Measurements from ENCODE around the gene NFIA.

The NFIA gene

GRCh38 chr1:61169634-61170033 is 87.3 kb downstream of the NFIA start:
- Histone ChIP-seq H3K79me2 (ENCODE audit: control insufficient read depth, insufficient read depth, low read length, poor library complexity) (no peaks in the 10 kb centered on the region), H2AK5ac (ENCODE audit: low read length) (no peak overlapping the region), H3K4me2 (ENCODE audit: low read length) (no peak overlapping the region), H3K14ac (ENCODE audit: low read length) (no peak overlapping the region), H3K36me3 (ENCODE audit: control insufficient read depth in 1 of 2, insufficient read depth in 2 of 2, low read length in 2 of 2) (no peaks in the 10 kb centered on the region), H4K8ac (ENCODE audit: low read depth, low read length) (no peak overlapping the region), H2BK5ac (ENCODE audit: low read depth, low read length, poor library complexity) (no peak overlapping the region), H3K18ac (ENCODE audit: low read length) (no peak overlapping the region), H3K79me1 (ENCODE audit: low read length) (no peaks in the 10 kb centered on the region), H3K23ac (ENCODE audit: low read length) (no peak overlapping the region), H3K4ac (ENCODE audit: low read depth, low read length) (no peak overlapping the region), H2AFZ (ENCODE audit: insufficient read depth, low read length, poor library complexity) (no peak overlapping the region), H3K27ac (ENCODE audit: low read depth, low read length) (no peak overlapping the region), H3K27me3 (ENCODE audit: insufficient read depth, low read length) (no peaks in the 10 kb centered on the region), H2BK120ac (ENCODE audit: insufficient read depth, low read length, poor library complexity) (no peak overlapping the region), H3K9me3 (ENCODE audit: insufficient read depth, low read depth, low read length) (no peaks in the 10 kb centered on the region), H3K4me1 (ENCODE audit: control insufficient read depth in 1 of 2, insufficient read depth in 2 of 2, low read length in 2 of 2) (peaks cover 0 to 2% of the 10 kb centered on the region in 2 experiments), H3K9ac (ENCODE audit: low read length) (no peak overlapping the region), H2BK12ac (ENCODE audit: low read length) (no peak overlapping the region), H4K12ac (ENCODE audit: low read depth, low read length) (no peak overlapping the region), H4K91ac (ENCODE audit: low read depth, low read length) (no peak overlapping the region), H3K4me3 (ENCODE audit: low read depth, low read length) (no peak overlapping the region)
- no CpG with 5 or more reads among the region's 3 CpGs for WGBS (ENCODE audit: extremely low coverage, insufficient coverage, insufficient read length)
- no peak for DNase-seq

GRCh38 chr1:61170328-61171238 is 88.2 kb downstream of the NFIA start:
- no peaks in the 10 kb centered on the region for H3K36me3 ChIP-seq (ENCODE audit: control insufficient read depth in 1 of 2, insufficient read depth in 2 of 2, low read length in 2 of 2)
- H2AFZ ChIP-seq (ENCODE audit: insufficient read depth, low read length, poor library complexity), result no peak overlapping the region
- H3K9me3 ChIP-seq (ENCODE audit: insufficient read depth, low read depth, low read length), result no peaks in the 10 kb centered on the region
- no peak overlapping the region for H3K4ac ChIP-seq (ENCODE audit: low read depth, low read length)
- no peak overlapping the region for H2AK5ac ChIP-seq (ENCODE audit: low read length)
- H3K9ac ChIP-seq (ENCODE audit: low read length), result no peak overlapping the region
- no peaks in the 10 kb centered on the region for H3K27me3 ChIP-seq (ENCODE audit: insufficient read depth, low read length)
- H3K4me2 ChIP-seq (ENCODE audit: low read length), result no peak overlapping the region
- H2BK120ac ChIP-seq (ENCODE audit: insufficient read depth, low read length, poor library complexity), result no peak overlapping the region
- no peak overlapping the region for H4K12ac ChIP-seq (ENCODE audit: low read depth, low read length)
- no peak overlapping the region for H3K4me3 ChIP-seq (ENCODE audit: low read depth, low read length)
- H3K14ac ChIP-seq (ENCODE audit: low read length), result no peak overlapping the region
- WGBS (ENCODE audit: extremely low coverage, insufficient coverage, insufficient read length), result no CpG with 5 or more reads among the region's 6 CpGs
- H3K79me1 ChIP-seq (ENCODE audit: low read length), result no peaks in the 10 kb centered on the region
- H4K8ac ChIP-seq (ENCODE audit: low read depth, low read length), result no peak overlapping the region
- H4K91ac ChIP-seq (ENCODE audit: low read depth, low read length), result no peak overlapping the region
- no peaks in the 10 kb centered on the region for H3K79me2 ChIP-seq (ENCODE audit: control insufficient read depth, insufficient read depth, low read length, poor library complexity)
- H2BK5ac ChIP-seq (ENCODE audit: low read depth, low read length, poor library complexity), result no peak overlapping the region
- H3K4me1 ChIP-seq (ENCODE audit: control insufficient read depth in 1 of 2, insufficient read depth in 2 of 2, low read length in 2 of 2), result peaks cover 0 to 2% of the 10 kb centered on the region in 2 experiments
- no peak overlapping the region for H2BK12ac ChIP-seq (ENCODE audit: low read length)
- H3K18ac ChIP-seq (ENCODE audit: low read length), result no peak overlapping the region
- H3K23ac ChIP-seq (ENCODE audit: low read length), result no peak overlapping the region
- no peak overlapping the region for H3K27ac ChIP-seq (ENCODE audit: low read depth, low read length)
- DNase-seq, result no peak

- WGBS (ENCODE audit: extremely low coverage, insufficient coverage, insufficient read length), result no CpG with 5 or more reads among the region's 2 CpGs
- Histone ChIP-seq H2BK5ac (ENCODE audit: low read depth, low read length, poor library complexity) (no peak overlapping the region), H2BK12ac (ENCODE audit: low read length) (no peak overlapping the region), H3K4ac (ENCODE audit: low read depth, low read length) (no peak overlapping the region), H3K9me3 (ENCODE audit: insufficient read depth, low read depth, low read length) (no peaks in the 10 kb centered on the region), H4K8ac (ENCODE audit: low read depth, low read length) (no peak overlapping the region), H2AK5ac (ENCODE audit: low read length) (no peak overlapping the region), H2AFZ (ENCODE audit: insufficient read depth, low read length, poor library complexity) (no peak overlapping the region), H3K4me3 (ENCODE audit: low read depth, low read length) (no peak overlapping the region), H3K9ac (ENCODE audit: low read length) (no peak overlapping the region), H3K4me1 (ENCODE audit: control insufficient read depth in 1 of 2, insufficient read depth in 2 of 2, low read length in 2 of 2) (peaks cover 0 to 2% of the 10 kb centered on the region in 2 experiments), H3K27me3 (ENCODE audit: insufficient read depth, low read length) (no peaks in the 10 kb centered on the region), H2BK120ac (ENCODE audit: insufficient read depth, low read length, poor library complexity) (no peak overlapping the region), H4K91ac (ENCODE audit: low read depth, low read length) (no peak overlapping the region), H3K79me2 (ENCODE audit: control insufficient read depth, insufficient read depth, low read length, poor library complexity) (no peaks in the 10 kb centered on the region), H3K23ac (ENCODE audit: low read length) (no peak overlapping the region), H3K36me3 (ENCODE audit: control insufficient read depth in 1 of 2, insufficient read depth in 2 of 2, low read length in 2 of 2) (no peaks in the 10 kb centered on the region), H3K14ac (ENCODE audit: low read length) (no peak overlapping the region), H3K79me1 (ENCODE audit: low read length) (no peaks in the 10 kb centered on the region), H3K27ac (ENCODE audit: low read depth, low read length) (no peak overlapping the region), H3K18ac (ENCODE audit: low read length) (no peak overlapping the region), H3K4me2 (ENCODE audit: low read length) (no peak overlapping the region), H4K12ac (ENCODE audit: low read depth, low read length) (no peak overlapping the region)
- no peak for DNase-seq
Observed at GRCh38 chr1:61171346-61171745, 89.0 kb downstream of the NFIA start.

DNA sequence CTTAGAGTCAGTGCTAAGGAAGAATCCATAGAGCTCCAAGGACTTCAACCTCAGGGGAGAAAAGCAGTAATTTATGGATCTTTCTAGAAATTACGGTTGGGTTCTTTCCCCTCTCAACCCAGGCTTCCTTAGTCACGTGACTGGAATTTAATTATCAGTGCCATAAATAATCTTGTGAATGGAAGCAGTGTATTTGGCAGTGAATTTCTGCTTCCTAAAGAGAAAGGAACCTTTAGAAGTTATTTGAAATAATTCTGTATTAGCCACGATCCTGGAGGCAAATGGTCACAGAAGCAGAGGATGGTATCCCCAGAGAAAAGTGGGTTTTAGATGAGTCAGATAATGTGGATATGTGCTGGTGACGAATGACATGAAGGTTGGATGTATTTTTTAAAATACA is 89.6 kb downstream of the NFIA start:
- H3K4ac ChIP-seq (ENCODE audit: low read depth, low read length), result no peak overlapping the region
- DNase-seq, result no peak
- no peak overlapping the region for H2BK12ac ChIP-seq (ENCODE audit: low read length)
- no peak overlapping the region for H4K12ac ChIP-seq (ENCODE audit: low read depth, low read length)
- no peaks in the 10 kb centered on the region for H3K27me3 ChIP-seq (ENCODE audit: insufficient read depth, low read length)
- no peaks in the 10 kb centered on the region for H3K9me3 ChIP-seq (ENCODE audit: insufficient read depth, low read depth, low read length)
- no peak overlapping the region for H3K23ac ChIP-seq (ENCODE audit: low read length)
- no peak overlapping the region for H3K18ac ChIP-seq (ENCODE audit: low read length)
- H4K8ac ChIP-seq (ENCODE audit: low read depth, low read length), result no peak overlapping the region
- H2BK120ac ChIP-seq (ENCODE audit: insufficient read depth, low read length, poor library complexity), result no peak overlapping the region
- no peak overlapping the region for H3K27ac ChIP-seq (ENCODE audit: low read depth, low read length)
- H3K4me1 ChIP-seq (ENCODE audit: control insufficient read depth in 1 of 2, insufficient read depth in 2 of 2, low read length in 2 of 2), result peaks cover 0 to 2% of the 10 kb centered on the region in 2 experiments
- no peaks in the 10 kb centered on the region for H3K36me3 ChIP-seq (ENCODE audit: control insufficient read depth in 1 of 2, insufficient read depth in 2 of 2, low read length in 2 of 2)
- no peak overlapping the region for H3K9ac ChIP-seq (ENCODE audit: low read length)
- no peak overlapping the region for H3K4me3 ChIP-seq (ENCODE audit: low read depth, low read length)
- H3K79me1 ChIP-seq (ENCODE audit: low read length), result no peaks in the 10 kb centered on the region
- H3K14ac ChIP-seq (ENCODE audit: low read length), result no peak overlapping the region
- no peak overlapping the region for H2AK5ac ChIP-seq (ENCODE audit: low read length)
- no CpG with 5 or more reads among the region's 4 CpGs for WGBS (ENCODE audit: extremely low coverage, insufficient coverage, insufficient read length)
- H2BK5ac ChIP-seq (ENCODE audit: low read depth, low read length, poor library complexity), result no peak overlapping the region
- no peak overlapping the region for H4K91ac ChIP-seq (ENCODE audit: low read depth, low read length)
- no peak overlapping the region for H2AFZ ChIP-seq (ENCODE audit: insufficient read depth, low read length, poor library complexity)
- no peaks in the 10 kb centered on the region for H3K79me2 ChIP-seq (ENCODE audit: control insufficient read depth, insufficient read depth, low read length, poor library complexity)
- H3K4me2 ChIP-seq (ENCODE audit: low read length), result no peak overlapping the region

Data from trophoblast cell (in vitro differentiated cells and primary cell).